ENCODE data around the gene UCN. TPM values are rescaled to one million over a fixed set of nuclear protein-coding genes. Genes with fewer than 3 reads are reported as not detected.

The UCN gene
- total RNA-seq, 1 experiment from 2014 or later = 3.6 TPM

DNA sequence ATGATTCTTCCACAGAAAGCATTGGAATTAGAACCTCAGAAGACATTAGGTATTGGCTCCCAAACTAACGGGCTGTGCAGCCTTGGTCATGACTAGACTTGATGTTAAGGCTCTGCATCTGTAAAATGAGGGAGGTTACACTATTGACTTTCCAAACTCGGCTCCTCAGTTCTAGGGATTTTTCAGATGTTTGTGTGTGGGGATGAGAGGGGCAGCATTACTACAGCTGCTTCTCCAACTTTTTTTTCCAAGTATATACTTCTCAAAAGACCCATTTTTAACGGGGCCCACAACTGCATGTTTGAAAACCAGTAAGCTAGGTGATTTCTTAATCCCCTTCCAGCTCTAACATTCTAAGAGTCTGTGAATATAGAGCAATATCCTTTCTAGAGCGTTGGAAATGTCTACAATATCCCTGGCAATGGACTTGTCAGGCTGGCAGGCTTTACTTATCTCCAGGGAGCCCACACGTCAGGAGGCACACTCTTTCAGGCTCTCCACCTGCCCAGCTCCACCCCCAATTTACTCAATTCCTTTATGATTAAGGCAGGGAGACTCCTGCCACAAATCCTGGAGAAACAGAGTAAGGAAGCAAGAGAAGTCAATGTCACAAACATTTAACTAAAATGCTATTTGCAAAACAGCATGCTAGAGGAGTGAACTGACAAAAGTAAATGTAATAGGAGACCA is 15.5 kb upstream of the UCN start:
- Histone ChIP-seq H3K4me1 (ENCODE audit: insufficient read depth, low read length) (peaks cover 32% of the 10 kb centered on the region), H2AFZ (ENCODE audit: low read length) (peak overlapping the region; percentile 80), H3K9me3 (ENCODE audit: low read length) (no peaks in the 10 kb centered on the region), H3K4me3 (ENCODE audit: low read length) (peak overlapping the region; percentile 81), H3K36me3 (ENCODE audit: low read depth, low read length) (peaks cover 21% of the 10 kb centered on the region), H3F3A (ENCODE audit: low read length, unreplicated experiment) (peaks cover 7% of the 10 kb centered on the region), H3K27me3 (ENCODE audit: low read length) (no peaks in the 10 kb centered on the region), H4K20me1 (ENCODE audit: low read length) (no peaks in the 10 kb centered on the region), H3K79me2 (ENCODE audit: low read length) (peaks cover 14% of the 10 kb centered on the region), H3K27ac (ENCODE audit: low read length) (peak overlapping the region; percentile 94), H3K4me2 (ENCODE audit: low read length) (peak overlapping the region; percentile 97), H3K9ac (ENCODE audit: low read length) (peak overlapping the region; percentile 97), H3K9me2 (replicated peaks; ENCODE audit: low read length) (no peaks in the 10 kb centered on the region)
- ChIA-PET CTCF (no interaction called here), POLR2A (ENCODE audit: unreplicated experiment) (interaction anchor here (0.7 kb wide), 1 partner anchor 1087 kb away, joined by 4 read pairs; no protein-coding TSS in a partner anchor)
- peak; percentile 6 for DNase-seq
- BruUV-seq (replicated peaks) = no TSS peak
- no peak for TF ChIP-seq EZH2 (IDR thresholded peaks at IDR 0.05; ENCODE audit: low read length, unreplicated experiment)
- TF ChIP-seq, protein P1, sequence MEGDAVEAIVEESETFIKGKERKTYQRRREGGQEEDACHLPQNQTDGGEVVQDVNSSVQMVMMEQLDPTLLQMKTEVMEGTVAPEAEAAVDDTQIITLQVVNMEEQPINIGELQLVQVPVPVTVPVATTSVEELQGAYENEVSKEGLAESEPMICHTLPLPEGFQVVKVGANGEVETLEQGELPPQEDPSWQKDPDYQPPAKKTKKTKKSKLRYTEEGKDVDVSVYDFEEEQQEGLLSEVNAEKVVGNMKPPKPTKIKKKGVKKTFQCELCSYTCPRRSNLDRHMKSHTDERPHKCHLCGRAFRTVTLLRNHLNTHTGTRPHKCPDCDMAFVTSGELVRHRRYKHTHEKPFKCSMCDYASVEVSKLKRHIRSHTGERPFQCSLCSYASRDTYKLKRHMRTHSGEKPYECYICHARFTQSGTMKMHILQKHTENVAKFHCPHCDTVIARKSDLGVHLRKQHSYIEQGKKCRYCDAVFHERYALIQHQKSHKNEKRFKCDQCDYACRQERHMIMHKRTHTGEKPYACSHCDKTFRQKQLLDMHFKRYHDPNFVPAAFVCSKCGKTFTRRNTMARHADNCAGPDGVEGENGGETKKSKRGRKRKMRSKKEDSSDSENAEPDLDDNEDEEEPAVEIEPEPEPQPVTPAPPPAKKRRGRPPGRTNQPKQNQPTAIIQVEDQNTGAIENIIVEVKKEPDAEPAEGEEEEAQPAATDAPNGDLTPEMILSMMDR (conservative IDR thresholded peaks at IDR 0.05; ENCODE audit: low read depth, low read length) = no peak
- no peak for TF ChIP-seq EZH2phosphoT487 (IDR thresholded peaks at IDR 0.05; ENCODE audit: borderline replicate concordance, low read length)
- peak; percentile 1; the same call in 1 of the 2 replicates for ATAC-seq
- intact Hi-C loops (cut with micrococcal nuclease) = no loop called here

DNA sequence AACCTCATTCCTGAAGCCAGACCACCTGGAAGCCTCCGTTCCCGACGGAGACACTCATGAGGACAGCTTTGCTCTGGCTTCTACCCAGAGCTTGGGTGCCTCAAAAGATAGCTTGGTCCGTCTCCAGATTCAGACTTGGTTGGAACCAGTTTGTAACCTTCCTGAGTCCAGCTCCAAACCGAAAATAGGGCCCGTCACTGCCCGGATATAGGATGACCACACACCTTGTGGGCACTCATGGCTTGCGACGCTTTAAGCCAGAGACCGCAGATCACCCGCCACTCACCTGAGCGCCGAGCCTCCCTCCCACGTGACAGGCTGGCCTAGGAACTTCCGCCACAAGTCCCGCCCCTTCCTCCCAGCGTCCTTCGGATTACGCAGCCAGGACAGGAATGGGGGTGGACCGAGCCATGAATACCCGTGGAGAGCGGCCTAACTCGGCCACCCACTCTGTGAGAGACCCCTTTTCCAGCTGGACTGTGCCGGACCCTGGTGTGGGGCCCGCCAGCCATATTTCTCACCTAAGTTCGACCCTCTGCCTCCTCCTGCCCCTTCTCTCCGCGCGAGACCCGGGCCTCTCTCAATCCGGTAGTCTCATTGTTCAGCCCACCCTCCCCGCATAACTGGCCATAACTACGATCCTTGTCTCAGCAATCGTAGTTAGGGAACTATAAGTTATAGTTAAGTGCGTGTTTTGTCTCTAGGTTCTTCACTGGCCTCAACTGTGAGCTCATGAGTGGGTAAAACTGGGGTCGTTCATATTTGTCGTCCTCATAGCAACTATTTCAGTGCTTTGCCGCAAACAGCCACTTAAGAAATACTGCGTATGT is 14.7 kb upstream of the UCN start, which contains the start of gene MPV17:
Gene MPV17, minus strand, starts transcription at position 332 of the 830 bp plus-strand sequence. CDS start 580 bp downstream, outside the sequence.
- ChIA-PET POLR2A (ENCODE audit: unreplicated experiment) (interaction anchor here (0.6 to 0.7 kb wide), 2 partner anchors 184 to 1088 kb away, joined by 3 to 4 read pairs; no protein-coding TSS in a partner anchor), CTCF (no interaction called here)
- Histone ChIP-seq H3K4me1 (ENCODE audit: insufficient read depth, low read length) (peaks cover 32% of the 10 kb centered on the region), H3K4me3 (ENCODE audit: low read length) (peak within 1 kb of the TSS; percentile 81), H3K9me3 (ENCODE audit: low read length) (no peaks in the 10 kb centered on the region), H3K9ac (ENCODE audit: low read length) (peak within 1 kb of the TSS; percentile 97), H3K27me3 (ENCODE audit: low read length) (no peaks in the 10 kb centered on the region), H3K79me2 (ENCODE audit: low read length) (peaks cover 14% of the 10 kb centered on the region), H3K9me2 (replicated peaks; ENCODE audit: low read length) (no peaks in the 10 kb centered on the region), H3K4me2 (ENCODE audit: low read length) (peak within 1 kb of the TSS; percentile 97), H3K36me3 (ENCODE audit: low read depth, low read length) (peaks cover 14% of the 10 kb centered on the region; the same call in 1 of the 2 replicates), H3K27ac (ENCODE audit: low read length) (peak within 1 kb of the TSS; percentile 94), H4K20me1 (ENCODE audit: low read length) (no peaks in the 10 kb centered on the region), H2AFZ (ENCODE audit: low read length) (peak within 1 kb of the TSS; percentile 80), H3F3A (ENCODE audit: low read length, unreplicated experiment) (peaks cover 7% of the 10 kb centered on the region)
- ATAC-seq (peak; percentile 83), DNase-seq (peak; percentile 93)
- TF ChIP-seq, protein P1 (conservative IDR thresholded peaks at IDR 0.05; ENCODE audit: low read depth, low read length) = no peak
- TF ChIP-seq EZH2 (IDR thresholded peaks at IDR 0.05; ENCODE audit: low read length, unreplicated experiment) (no peak), EZH2phosphoT487 (IDR thresholded peaks at IDR 0.05; ENCODE audit: borderline replicate concordance, low read length) (no peak)
- BruUV-seq (replicated peaks) = TSS peak; percentile 96
- intact Hi-C loops (cut with micrococcal nuclease) = no loop called here

All from PC-3 (cell line).